ENCODE results near the gene RINT1. TPM values are rescaled to one million over a fixed set of nuclear protein-coding genes. Genes with fewer than 3 reads are reported as not detected.

Gene RINT1
- polyA plus RNA-seq, 2 of the 4 experiments (the other 2 are of a cell fraction), result 26.3 to 34.9 TPM

- Histone ChIP-seq H3K4me1 (no peaks in the 10 kb centered on the region), H3K4me3 (no peak overlapping the region), H3K4me2 (no peak overlapping the region), H3K27ac (no peak overlapping the region), H3K9me3 (no peaks in the 10 kb centered on the region)
- DNase-seq (ENCODE audit: low read depth in 1 of 2, low spot score in 1 of 2) (peak; percentile 79 to 82), ATAC-seq (peak; percentile 99), FAIRE-seq (no peak)
- TF ChIP-seq USF2 (IDR thresholded peaks at IDR 0.05) (no peak), FOSL2 (IDR thresholded peaks at IDR 0.05) (no peak), FOSL2 (CRISPR knock-in tag; IDR thresholded peaks at IDR 0.05) (0 out of 2 replicates have a peak, but pooled peaks have one; percentile 35), JUNB (IDR thresholded peaks at IDR 0.05) (no peak), ZC3H11A (IDR thresholded peaks at IDR 0.05) (no peak), HOXB13 (CRISPR knock-in tag; IDR thresholded peaks at IDR 0.05; ENCODE audit: low read depth) (no peak), POLR2AphosphoS2 (conservative IDR thresholded peaks at IDR 0.05; ENCODE audit: low read length) (no peak), SREBF2 (IDR thresholded peaks at IDR 0.05) (no peak), BHLHE40 (IDR thresholded peaks at IDR 0.05; ENCODE audit: low read depth, low read length) (no peak), TP53 (CRISPR knock-in tag; IDR thresholded peaks at IDR 0.05) (no peak), ELK1 (IDR thresholded peaks at IDR 0.05; ENCODE audit: low read depth, low read length) (no peak), PBX3 (IDR thresholded peaks at IDR 0.05) (no peak), SMC3 (IDR thresholded peaks at IDR 0.05) (peak; percentile 67), EHF (CRISPR knock-in tag; IDR thresholded peaks at IDR 0.05) (no peak), ATOH8 (CRISPR knock-in tag; IDR thresholded peaks at IDR 0.05; ENCODE audit: low read depth) (no peak), REST (IDR thresholded peaks at IDR 0.05) (no peak), NFE2L2 (conservative IDR thresholded peaks at IDR 0.05; ENCODE audit: low read length) (no peak), CEBPB (IDR thresholded peaks at IDR 0.05) (no peak), EP300 (IDR thresholded peaks at IDR 0.05) (no peak), RARB (CRISPR knock-in tag; IDR thresholded peaks at IDR 0.05) (no peak), RAD21 (conservative IDR thresholded peaks at IDR 0.05 in 1 of 2, IDR thresholded peaks at IDR 0.05 in 1 of 2) (peak; percentile 87 to 91), HOXA7 (CRISPR knock-in tag; IDR thresholded peaks at IDR 0.05) (no peak), CBX2 (IDR thresholded peaks at IDR 0.05; ENCODE audit: borderline replicate concordance, low read depth) (no peak), NR3C1 (IDR thresholded peaks at IDR 0.05) (no peak), CTCF (IDR thresholded peaks at IDR 0.05) (peak; percentile 85), E2F6 (IDR thresholded peaks at IDR 0.05; ENCODE audit: borderline replicate concordance, low read depth) (no peak)
- CTCF ChIA-PET, result interaction anchor here (0.6 to 5.0 kb wide), 29 partner anchors 8 to 1357 kb away, joined by 3 to 42 read pairs (median 4); partner anchors contain the start of gene EFCAB10
- WGBS (ENCODE audit: missing lambda C conversion rate), result 13% methylated on average over 6 of the region's 6 CpGs
- POLR2A ChIA-PET, result interaction anchor here (0.6 kb wide), 1 partner anchor 8 kb away, joined by 3 read pairs; the partner anchor contains the start of gene EFCAB10
Observed at GRCh38 chr7:105589356-105590077, 57.5 kb downstream of the RINT1 start.
